Right lobe of liver (tissue), 4 donors: ENCODE measurements around the gene PTPRT.

Source experiments
- CTCF ChIP-seq, 4 donors: fragments of 200-600 bp in 3 of 4; fragments of 450-650 bp in 1 of 4; IDR thresholded peaks; one replicate each; pipeline versions ENCODE4 v1.5.1 to v1.8.0; 2016 to 2022; ENCODE audit warnings: antibody characterized with exemption in 4 of 4, mild to moderate bottlenecking in 2 of 4
- POLR2A ChIP-seq: fragments of 450-650 bp; IDR thresholded peaks from one replicate; pipeline ENCODE4 v1.6.1; 2017; ENCODE audit warnings: antibody characterized with exemption, mild to moderate bottlenecking
- donor health status: DM: no; HTN: no; CAD: no.
- donor health status: DM: no; HTN: no; CAD: no.
- donor health status: DM: no; HTN: yes; CAD: no.

DNA sequence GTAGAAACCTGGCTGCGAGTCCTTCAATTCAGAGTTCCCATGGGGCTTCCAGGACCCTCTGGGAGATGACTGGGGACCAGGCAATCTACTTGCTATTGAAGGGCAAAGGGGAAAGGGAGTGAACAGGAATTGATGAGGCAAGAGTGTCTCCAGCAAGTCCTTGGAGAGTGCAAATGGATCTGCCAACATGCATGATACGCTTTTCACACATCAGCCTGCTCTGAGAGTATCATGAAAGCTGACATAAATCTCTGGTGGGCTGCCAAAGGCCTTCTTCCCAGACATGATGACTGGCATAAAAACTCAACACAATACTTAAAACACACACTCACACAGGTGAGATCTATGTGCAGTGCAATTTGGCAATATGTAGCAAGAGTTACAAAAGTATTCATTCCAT, 759.1 kb downstream of the PTPRT start:
- no peak for TF ChIP-seq CTCF (IDR thresholded peaks at IDR 0.05)
- TF ChIP-seq POLR2A: no peak
